ENCODE results near the gene SCPEP1.
"Not testable (repeated sequence)": the region's sequence is repeated elsewhere in the genome, so short reads cannot be mapped to it uniquely, and the experiment has no call there.

Gene SCPEP1

GRCh38 chr17:56977673-56978395, at the start of gene SCPEP1:
Gene SCPEP1, plus strand, starts transcription at chr17:56978131. Its CDS starts 29 bp downstream, at chr17:56978160.
- DNase-seq (ENCODE audit: low read depth in 3 of 3, low spot score in 1 of 3), result peak; percentile 58 to 70 (median 65)

GRCh38 chr17:56928586-56928985, 49.3 kb upstream of the SCPEP1 start:
- no peak for DNase-seq (ENCODE audit: low read depth in 3 of 3, low spot score in 1 of 3)

- DNase-seq (ENCODE audit: low read depth in 3 of 3, low spot score in 1 of 3), result no peak
Observed at GRCh38 chr17:56929362-56929969, 48.5 kb upstream of the SCPEP1 start.

GRCh38 chr17:56930739-56931337, 47.1 kb upstream of the SCPEP1 start:
- no peak for DNase-seq (ENCODE audit: low read depth in 3 of 3, low spot score in 1 of 3)

GRCh38 chr17:56933151-56933745, 44.7 kb upstream of the SCPEP1 start:
- DNase-seq (ENCODE audit: low read depth in 3 of 3, low spot score in 1 of 3), result no peak

GRCh38 chr17:56933868-56934267, 44.1 kb upstream of the SCPEP1 start:
- no peak for DNase-seq (ENCODE audit: low read depth in 3 of 3, low spot score in 1 of 3)

- no peak for DNase-seq (ENCODE audit: low read depth in 3 of 3, low spot score in 1 of 3)
Observed at GRCh38 chr17:56934280-56934679, 43.7 kb upstream of the SCPEP1 start.

- DNase-seq (ENCODE audit: low read depth in 3 of 3, low spot score in 1 of 3), result no peak
Observed at GRCh38 chr17:56935461-56935860, 42.5 kb upstream of the SCPEP1 start.

GRCh38 chr17:56936697-56937322, 41.1 kb upstream of the SCPEP1 start:
- no peak for DNase-seq (ENCODE audit: low read depth in 3 of 3, low spot score in 1 of 3)

GRCh38 chr17:56937687-56938086, 40.2 kb upstream of the SCPEP1 start:
- no peak for DNase-seq (ENCODE audit: low read depth in 3 of 3, low spot score in 1 of 3)

- DNase-seq (ENCODE audit: low read depth in 3 of 3, low spot score in 1 of 3), result not testable (repeated sequence)
Observed at GRCh38 chr17:56938206-56938605, 39.7 kb upstream of the SCPEP1 start.

- DNase-seq (ENCODE audit: low read depth in 3 of 3, low spot score in 1 of 3), result no peak
Observed at GRCh38 chr17:56939869-56940484, 38.0 kb upstream of the SCPEP1 start.

- DNase-seq (ENCODE audit: low read depth in 3 of 3, low spot score in 1 of 3), result no peak
Observed at GRCh38 chr17:56943505-56944125, 34.3 kb upstream of the SCPEP1 start.

GRCh38 chr17:56945938-56946505, 31.9 kb upstream of the SCPEP1 start:
- no peak for DNase-seq (ENCODE audit: low read depth in 3 of 3, low spot score in 1 of 3)

GRCh38 chr17:56947741-56948140, 30.2 kb upstream of the SCPEP1 start:
- DNase-seq (ENCODE audit: low read depth in 3 of 3, low spot score in 1 of 3), result no peak

GRCh38 chr17:56948491-56948890, 29.4 kb upstream of the SCPEP1 start:
- no peak for DNase-seq (ENCODE audit: low read depth in 3 of 3, low spot score in 1 of 3)

GRCh38 chr17:56949595-56949994, 28.3 kb upstream of the SCPEP1 start:
- DNase-seq (ENCODE audit: low read depth in 3 of 3, low spot score in 1 of 3), result no peak

- DNase-seq (ENCODE audit: low read depth in 3 of 3, low spot score in 1 of 3), result no peak
Observed at GRCh38 chr17:56956992-56957391, 20.9 kb upstream of the SCPEP1 start.

GRCh38 chr17:56960596-56961538, 17.1 kb upstream of the SCPEP1 start, which contains the start of gene COIL:
Gene COIL, minus strand, starts transcription at chr17:56961050. Its CDS starts 31 bp downstream, at chr17:56961019.
- DNase-seq (ENCODE audit: low read depth in 3 of 3, low spot score in 1 of 3), result peak; percentile 73 to 93 (median 92)
